NCI-H1694 treated with DMSO at 0.1 percent for 48 hours (cell line): ENCODE data around the gene C5orf58.

Experiments used
- DNase-seq: peaks from one replicate; lab custom pipeline; 2025; lab: John Stamatoyannopoulos, UW

Gene C5orf58

GRCh38 chr5:170283296-170283695 is 50.5 kb downstream of the C5orf58 start:
- DNase-seq, result no peak

- DNase-seq, result no peak
These were observed 51.4 kb downstream of the C5orf58 start for GRCh38 chr5:170284231-170284630.

GRCh38 chr5:170285181-170285580 is 52.4 kb downstream of the C5orf58 start:
- no peak for DNase-seq

- no peak for DNase-seq
These were observed 53.7 kb downstream of the C5orf58 start for GRCh38 chr5:170286386-170286925.

- DNase-seq, result no peak
These were observed 54.7 kb downstream of the C5orf58 start for GRCh38 chr5:170287532-170287931.

- no peak for DNase-seq
These were observed 55.4 kb downstream of the C5orf58 start for GRCh38 chr5:170288151-170288550.

- DNase-seq, result no peak
These were observed 55.8 kb downstream of the C5orf58 start for GRCh38 chr5:170288551-170288950.

GRCh38 chr5:170289121-170289520 is 56.3 kb downstream of the C5orf58 start:
- no peak for DNase-seq

- DNase-seq, result no peak
These were observed 57.0 kb downstream of the C5orf58 start for GRCh38 chr5:170289764-170290163.

GRCh38 chr5:170290498-170290897 is 57.7 kb downstream of the C5orf58 start:
- no peak for DNase-seq

- no peak for DNase-seq
These were observed 59.7 kb downstream of the C5orf58 start for GRCh38 chr5:170292179-170293104.

- DNase-seq, result no peak
These were observed 60.5 kb downstream of the C5orf58 start for GRCh38 chr5:170293273-170293672.

GRCh38 chr5:170294057-170294456 is 61.3 kb downstream of the C5orf58 start:
- no peak for DNase-seq

- DNase-seq, result no peak
These were observed 61.8 kb downstream of the C5orf58 start for GRCh38 chr5:170294556-170294955.
